A673 (cell line): Measurements from ENCODE around the gene BCAR3.

Experiments
- EZH2 ChIP-seq: fragments of 200-600 bp; sonication (generic); IDR thresholded peaks from 2 replicates; pipeline ENCODE4 v1.6.1; 2017; ENCODE audit warnings: borderline replicate concordance, low read depth, mild to moderate bottlenecking, mixed read lengths, antibody characterized with exemption, low read length; ENCODE audit not compliant: poor library complexity, severe bottlenecking
- TF ChIP-seq, protein P1 (sequence below): fragments of 300-800, 200-600 bp; sonication (generic); conservative IDR thresholded peaks from 2 replicates; pipeline ENCODE4 v1.5.1; 2017; ENCODE audit warnings: low read depth, mild to moderate bottlenecking, antibody characterized with exemption, low read length, moderate library complexity, mixed read lengths

DNA sequence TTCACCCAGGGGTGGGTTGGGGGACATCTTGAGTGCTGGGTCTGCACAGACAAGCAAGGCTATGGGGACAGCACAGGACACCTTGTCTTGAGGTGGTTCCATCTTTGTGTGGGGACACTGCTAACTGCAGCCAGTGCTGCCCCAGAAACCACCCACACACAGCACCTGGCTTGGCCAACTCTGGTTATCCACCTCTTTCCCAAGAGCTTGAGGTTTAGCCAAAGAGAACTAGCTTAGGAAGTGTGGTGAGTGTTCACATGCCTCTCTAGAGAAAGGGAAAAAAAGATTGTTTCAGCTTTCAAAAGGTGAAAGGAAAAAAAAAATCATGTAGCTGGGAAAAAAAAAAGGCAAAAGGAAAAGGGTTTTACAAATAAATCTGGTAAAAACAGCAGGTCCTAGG lies 32.4 kb downstream of the BCAR3 start:
- TF ChIP-seq, protein P1, sequence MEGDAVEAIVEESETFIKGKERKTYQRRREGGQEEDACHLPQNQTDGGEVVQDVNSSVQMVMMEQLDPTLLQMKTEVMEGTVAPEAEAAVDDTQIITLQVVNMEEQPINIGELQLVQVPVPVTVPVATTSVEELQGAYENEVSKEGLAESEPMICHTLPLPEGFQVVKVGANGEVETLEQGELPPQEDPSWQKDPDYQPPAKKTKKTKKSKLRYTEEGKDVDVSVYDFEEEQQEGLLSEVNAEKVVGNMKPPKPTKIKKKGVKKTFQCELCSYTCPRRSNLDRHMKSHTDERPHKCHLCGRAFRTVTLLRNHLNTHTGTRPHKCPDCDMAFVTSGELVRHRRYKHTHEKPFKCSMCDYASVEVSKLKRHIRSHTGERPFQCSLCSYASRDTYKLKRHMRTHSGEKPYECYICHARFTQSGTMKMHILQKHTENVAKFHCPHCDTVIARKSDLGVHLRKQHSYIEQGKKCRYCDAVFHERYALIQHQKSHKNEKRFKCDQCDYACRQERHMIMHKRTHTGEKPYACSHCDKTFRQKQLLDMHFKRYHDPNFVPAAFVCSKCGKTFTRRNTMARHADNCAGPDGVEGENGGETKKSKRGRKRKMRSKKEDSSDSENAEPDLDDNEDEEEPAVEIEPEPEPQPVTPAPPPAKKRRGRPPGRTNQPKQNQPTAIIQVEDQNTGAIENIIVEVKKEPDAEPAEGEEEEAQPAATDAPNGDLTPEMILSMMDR = no peak
- no peak for TF ChIP-seq EZH2
